ENCODE data around the gene KCTD1. TPM values are rescaled to one million over a fixed set of nuclear protein-coding genes. Genes with fewer than 3 reads are reported as not detected.

KCTD1 gene
- 5.3 TPM for polyA plus RNA-seq (ENCODE audit: insufficient read length)

GRCh38 chr18:26548415-26549262 lies at the start of gene KCTD1:
Gene KCTD1, minus strand, starts transcription at chr18:26548553. Its CDS starts 17 bp downstream, at chr18:26548536.
- peak; percentile 75 for DNase-seq

DNA sequence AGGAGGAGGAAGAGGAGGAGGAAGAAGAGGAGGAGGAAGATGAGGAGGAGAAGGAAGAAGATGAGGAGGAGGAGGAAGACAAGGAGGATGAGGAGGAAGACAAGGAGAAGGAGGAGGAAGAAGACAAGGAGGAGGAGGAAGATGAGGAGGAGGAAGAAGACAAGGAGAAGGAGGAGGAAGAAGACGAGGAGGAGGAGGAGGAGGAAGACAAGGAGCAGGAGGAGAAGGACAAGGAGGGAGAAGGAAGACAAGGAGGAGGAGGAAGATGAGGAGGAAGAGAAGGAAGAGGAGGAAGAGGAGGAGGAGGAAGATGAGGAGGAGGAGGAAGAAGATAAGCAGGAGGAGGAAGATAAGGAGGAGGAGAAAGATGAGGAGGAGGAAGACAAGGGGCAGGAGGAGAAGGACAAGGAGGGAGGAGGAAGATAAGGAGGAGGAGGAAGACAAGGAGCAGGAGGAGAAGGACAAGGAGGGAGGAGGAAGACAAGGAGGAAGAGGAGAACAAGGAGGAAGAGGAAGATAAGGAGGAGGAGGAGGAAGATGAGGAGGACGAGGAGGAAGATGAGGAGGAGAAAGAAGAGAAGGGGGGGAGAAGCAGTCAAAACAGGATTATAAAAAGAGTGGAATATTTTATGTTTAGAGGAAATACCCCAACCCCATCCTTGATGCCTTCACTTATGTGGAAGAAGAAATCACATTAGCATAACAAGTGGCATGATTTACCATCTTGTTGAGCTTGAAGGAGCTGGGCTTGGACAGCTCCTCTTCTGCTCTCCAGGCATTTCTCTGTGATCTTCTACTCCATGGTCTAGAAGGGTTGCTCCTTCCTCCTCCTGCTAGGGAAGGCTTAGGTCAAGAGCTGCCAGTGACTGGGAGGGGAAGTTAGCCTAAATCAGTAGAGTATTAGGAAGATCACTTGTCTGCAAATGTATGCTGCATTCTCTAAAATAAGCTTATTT lies 45.3 kb upstream of the KCTD1 start:
- DNase-seq: no peak

GRCh38 chr18:26584745-26585144 lies 36.4 kb upstream of the KCTD1 start:
- DNase-seq: no peak

DNA sequence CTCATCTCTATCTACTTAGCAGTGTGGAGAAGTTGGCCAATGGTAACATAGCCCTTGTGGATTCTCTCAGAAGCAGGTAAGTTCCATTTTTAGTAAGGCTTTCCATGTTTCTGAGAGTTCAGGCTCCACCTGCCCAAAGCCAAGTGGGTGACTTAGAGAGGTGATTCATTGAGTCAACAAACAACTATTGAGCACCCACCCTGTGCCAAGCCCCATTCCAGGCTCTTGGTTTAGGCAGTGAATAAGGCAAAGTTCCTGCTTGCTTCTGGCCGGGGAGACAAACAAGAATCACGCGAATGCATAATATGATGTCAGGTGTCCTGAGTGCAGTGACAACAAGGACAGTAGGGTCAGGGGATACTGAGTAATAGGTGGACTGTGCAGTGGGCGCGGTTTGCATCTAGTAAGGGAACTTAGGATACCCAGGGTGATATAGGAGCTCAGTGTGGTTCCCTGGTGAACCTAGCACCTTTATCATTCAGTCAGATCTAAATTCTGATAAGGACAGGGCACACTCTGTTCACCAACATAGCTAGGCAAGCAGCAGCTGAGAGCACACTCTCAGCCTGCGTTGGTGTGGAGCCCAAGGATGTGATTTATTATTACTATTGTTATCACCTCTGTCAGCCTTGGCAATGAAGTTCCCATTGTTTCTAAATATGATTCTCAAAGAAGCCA lies 31.7 kb upstream of the KCTD1 start:
- DNase-seq: no peak

DNA sequence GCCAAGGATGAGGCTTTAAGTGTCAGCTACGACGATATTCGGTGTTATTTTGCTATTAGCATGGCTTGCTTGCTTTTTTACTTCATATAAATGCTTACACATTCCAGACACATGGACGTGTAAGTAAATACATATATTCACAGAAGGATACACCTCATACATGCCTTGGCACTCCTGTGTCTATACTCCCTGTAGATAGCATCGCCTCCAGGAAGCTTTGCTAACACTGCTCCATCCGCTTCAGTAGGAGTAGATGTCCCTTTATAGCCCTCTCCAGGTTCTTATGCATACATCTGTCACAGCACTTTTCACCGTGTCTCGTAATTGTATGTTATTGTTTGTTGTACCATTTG lies 27.5 kb upstream of the KCTD1 start:
- no peak for DNase-seq

DNA sequence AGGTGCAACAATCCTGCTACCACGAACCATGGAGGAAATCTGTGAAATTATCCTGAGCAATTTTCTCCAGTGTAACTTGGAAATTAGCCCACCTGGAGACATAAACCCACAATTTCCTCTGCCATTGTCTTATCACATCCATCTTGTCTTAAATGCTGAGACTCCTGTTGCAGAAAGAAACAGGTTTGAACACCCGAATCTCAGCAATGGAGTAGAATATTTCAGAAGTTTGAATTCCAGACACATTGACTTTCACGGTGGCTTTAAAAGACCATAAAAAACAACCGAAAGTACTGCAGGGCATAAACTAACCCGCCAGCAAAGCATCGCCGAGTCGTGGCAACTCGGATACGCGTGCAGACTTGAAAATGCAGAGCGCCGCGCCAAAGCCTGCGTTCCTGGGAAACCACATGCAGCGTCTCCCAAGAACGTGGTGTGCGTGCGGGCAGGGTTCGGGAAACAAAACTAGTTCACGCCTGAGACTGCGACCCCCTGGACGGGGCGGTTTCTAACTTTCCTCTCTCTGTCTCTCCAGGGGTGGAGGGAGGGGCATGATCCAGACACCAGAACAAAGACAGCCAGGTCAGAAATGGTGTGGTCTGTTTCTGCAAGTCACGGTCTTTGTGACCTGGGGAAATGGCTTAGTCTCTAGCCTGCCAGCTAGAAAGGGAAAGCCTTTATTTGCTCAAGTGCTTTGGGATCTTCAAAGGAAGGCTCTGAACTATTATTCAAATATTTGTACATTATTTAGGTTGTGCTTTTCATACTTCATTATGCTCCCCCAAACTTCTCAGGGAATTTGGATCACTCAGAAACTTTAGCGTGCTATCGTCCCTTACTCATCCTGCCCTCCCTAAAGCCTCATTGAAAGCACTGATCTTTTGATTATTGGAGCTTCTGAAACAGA lies 26.9 kb upstream of the KCTD1 start:
- DNase-seq: peak; percentile 24

- no peak for DNase-seq
Measured at GRCh38 chr18:26568926-26569665, 20.7 kb upstream of the KCTD1 start.

DNA sequence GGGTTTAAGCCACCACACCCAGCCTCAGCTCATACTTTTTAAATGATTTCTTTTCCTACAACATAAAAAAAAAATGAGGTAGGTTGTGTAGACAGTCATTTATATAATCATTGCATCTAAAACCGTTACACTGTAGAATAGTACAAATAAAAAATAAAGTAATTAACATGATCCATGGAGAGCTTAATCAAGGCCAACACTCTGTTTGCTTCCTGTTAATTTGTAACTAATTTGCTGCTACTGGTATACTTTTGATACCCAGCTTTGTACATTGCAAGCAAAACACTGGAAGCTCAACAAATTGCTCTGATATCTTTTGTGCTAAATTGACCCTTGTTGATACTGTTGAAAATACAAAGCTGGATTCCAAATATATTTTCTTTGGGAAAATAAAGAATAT lies 20.2 kb upstream of the KCTD1 start:
- no peak for DNase-seq

DNA sequence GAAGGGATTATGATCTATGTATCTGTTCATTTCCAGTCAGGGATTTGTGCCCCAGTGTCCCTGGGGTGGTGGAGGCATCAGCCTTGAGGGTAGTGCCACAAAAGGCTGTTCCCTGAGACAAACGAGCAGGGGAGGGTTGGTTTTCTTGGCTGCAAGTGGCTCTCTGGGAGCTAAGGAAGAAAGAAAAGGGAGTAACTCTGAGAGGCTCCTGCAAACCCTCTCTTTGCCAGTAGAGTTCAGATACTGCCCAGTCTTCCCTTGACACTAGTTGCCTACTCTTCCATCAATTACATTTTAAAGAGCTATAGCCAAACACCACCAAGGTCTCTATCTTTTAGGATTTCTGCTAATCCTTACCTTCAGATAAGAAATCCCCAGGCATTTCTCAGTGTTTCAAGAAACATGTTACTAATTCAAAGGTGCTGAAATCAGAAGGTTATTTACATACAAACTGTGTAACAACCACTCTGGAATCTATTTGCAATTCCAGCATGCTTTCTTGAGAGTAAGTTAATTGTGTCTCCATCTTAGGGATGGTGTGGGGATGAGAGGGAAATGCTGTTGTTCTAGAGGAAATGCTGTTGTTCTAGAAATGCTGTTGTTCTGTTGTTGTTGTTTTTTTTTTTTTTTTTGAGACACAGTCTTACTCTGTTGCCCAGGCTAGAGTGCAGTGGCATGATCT lies 18.7 kb upstream of the KCTD1 start:
- DNase-seq: no peak

GRCh38 chr18:26565514-26565913 lies 17.2 kb upstream of the KCTD1 start:
- no peak for DNase-seq

DNA sequence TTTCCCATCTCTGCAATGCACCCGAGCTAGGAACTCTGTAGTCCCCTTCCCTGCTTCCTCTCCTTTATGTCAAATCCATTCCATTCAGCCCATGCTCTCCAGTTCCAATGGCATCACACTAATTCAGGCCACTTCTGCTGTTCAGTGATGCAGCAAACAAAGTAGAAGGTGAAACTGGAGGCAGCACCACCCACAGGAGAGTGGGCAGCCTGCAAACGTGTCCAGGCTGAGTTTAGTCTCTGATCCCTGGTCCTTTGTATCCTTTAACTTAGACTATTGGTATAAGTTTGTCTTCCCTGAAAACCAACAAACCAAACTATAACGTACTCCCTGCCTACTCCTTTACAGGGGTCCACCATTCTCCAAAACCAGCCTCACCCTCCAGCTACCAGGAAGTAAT lies 14.7 kb upstream of the KCTD1 start:
- DNase-seq: no peak

DNA sequence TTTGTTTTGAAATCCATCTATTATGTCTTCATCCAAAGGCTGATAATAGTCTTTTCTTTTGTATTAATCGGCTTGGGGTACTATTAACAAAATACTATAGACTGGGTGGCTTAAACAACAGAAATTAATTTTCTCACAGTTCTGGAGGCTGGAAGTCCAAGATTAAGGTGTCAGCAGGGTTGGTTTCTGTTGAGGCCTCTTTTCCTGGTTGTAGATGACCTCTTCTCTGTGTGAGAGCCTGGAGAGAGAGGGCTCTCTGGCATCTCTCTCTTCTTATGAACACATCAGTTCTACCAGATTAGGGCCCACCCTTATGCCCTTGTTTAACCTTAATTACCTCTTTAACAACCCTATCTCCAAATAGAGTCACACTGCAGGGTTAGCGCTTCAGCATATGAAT lies 14.2 kb upstream of the KCTD1 start:
- DNase-seq: no peak

GRCh38 chr18:26561769-26562168 lies 13.4 kb upstream of the KCTD1 start:
- DNase-seq: no peak

GRCh38 chr18:26556573-26556972 lies 8.2 kb upstream of the KCTD1 start:
- no peak for DNase-seq

- no peak for DNase-seq
Measured at GRCh38 chr18:26555804-26556553, 7.6 kb upstream of the KCTD1 start.

GRCh38 chr18:26553943-26554342 lies 5.6 kb upstream of the KCTD1 start:
- no peak for DNase-seq

DNA sequence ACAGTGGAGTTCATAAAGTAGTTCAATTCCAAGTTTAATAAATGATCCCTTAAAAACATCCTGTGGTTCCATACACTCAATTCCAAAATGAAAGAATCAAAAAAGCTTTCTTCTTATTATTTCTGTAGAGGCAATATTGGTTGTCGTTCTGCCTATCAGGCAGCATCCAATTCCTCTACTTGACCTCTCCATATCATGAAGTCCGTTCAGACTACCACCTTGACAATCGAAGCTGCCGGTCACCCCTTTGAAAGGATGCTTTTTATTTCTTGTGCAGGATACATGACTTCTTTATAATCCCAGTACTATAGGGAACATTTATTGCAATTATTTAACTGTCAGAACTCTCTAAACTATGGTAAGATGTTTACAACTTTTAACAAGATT lies 3.3 kb upstream of the KCTD1 start:
- no peak for DNase-seq

DNA sequence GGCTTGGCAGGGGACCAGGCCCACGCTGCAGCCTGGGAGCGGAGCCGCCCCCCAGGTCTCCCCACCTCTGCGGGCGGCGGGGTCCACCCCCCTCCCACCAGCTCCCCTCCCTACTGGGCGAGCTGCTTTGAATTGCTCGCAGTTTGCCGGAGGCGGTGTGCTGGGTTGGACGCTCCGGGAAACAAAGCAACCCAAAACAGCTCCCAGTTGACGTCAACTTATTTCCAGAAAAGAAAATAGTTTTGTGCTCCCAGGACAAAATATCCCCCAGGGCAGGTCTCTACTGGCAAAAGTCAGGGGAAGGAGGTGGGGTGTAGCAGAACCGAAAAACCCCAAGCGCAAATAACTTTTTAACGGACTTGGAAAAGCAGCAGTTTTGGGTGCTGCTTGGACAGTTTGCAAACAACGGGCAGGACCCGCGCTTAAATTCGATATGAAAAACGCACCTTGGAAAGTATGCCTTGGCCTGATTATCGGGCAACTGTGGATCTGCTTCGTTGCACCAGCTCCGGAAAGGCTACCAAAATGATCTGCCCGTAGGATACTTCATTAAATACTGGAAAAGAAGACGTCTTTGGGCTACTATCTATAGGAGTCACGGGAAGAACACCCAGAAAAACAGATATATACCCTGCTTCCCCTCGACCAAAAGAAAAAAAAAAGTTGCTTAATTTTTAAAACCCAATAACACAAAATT lies 2.8 kb upstream of the KCTD1 start:
- no peak for DNase-seq
